ENCODE results near the gene TELO2.
"Not testable (repeated sequence)": the region's sequence is repeated elsewhere in the genome, so short reads cannot be mapped to it uniquely, and the experiment has no call there.

TELO2 gene

DNA sequence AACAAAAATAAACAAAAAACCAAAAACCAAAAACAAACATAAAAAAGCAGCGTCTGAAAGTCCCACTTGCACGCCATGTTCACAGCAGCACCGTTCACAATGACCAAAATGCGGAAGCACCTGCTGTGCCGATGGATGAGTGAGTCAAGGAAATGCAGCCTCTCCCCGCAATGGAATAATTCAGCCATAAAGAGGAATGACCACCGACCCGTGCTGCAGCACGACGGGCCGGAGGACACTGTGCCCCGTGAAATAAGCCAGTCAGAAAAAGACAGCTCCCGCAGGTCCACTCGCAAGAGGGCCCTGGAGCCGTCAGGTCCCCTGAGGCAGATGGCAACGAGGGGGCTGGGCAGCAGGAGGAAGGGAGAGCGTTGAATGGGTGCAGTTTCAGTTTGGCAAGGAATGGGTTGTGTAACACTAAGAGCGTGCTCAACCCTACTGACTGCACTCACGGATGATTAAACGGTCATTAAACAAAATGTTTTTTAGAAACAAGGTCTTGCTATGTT is 23.4 kb upstream of the TELO2 start:
- H3K4me1 ChIP-seq (ENCODE audit: control insufficient read depth, insufficient read depth, low read length) = peaks cover 4% of the 10 kb centered on the region; the same call in 1 of the 2 replicates
- H3K27ac ChIP-seq (ENCODE audit: low read depth, low read length) = no peak overlapping the region
- H3K4me3 ChIP-seq (ENCODE audit: low read depth, low read length) = no peak overlapping the region

DNA sequence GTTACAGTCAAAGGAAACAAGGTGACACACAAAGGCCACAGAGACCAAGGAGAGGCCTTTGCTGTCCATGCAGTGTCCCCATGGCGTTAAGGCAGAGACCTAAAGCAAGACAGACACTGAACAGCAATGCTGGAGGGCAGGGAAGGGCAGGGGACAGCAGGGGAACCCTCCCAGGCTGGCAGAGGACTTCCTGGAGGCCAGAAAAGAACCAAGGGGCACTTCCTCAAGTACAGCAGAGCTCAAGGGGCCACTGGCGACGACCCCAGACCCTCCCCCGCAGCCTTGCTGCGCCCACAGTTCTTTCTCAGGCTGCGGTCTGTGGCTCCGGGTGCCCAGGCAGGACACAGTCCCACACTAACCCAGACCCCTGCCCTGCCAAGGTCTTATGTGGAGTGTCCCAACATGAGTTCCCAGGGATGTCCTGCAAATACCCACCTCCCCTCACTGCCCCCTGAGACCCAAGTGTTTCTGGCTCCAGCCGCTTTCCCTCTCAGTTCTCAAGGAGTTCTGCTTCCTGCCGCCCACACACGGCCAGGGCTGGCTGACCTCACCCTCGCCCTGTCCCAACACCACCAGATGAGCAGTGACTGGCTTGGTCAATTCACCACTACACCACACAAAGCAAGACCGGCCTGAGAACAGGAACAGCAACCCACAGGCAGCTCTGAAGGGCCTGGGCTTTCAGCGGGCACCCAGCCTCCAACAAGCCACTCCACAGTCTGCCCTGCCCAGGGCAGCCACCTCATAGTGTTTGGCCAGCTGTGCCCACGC is 22.5 kb upstream of the TELO2 start:
- Histone ChIP-seq H3K4me1 (ENCODE audit: control insufficient read depth, insufficient read depth, low read length) (peaks cover 4% of the 10 kb centered on the region; the same call in 1 of the 2 replicates), H3K27me3 (ENCODE audit: control insufficient read depth, insufficient read depth, low read length) (no peaks in the 10 kb centered on the region), H3K27ac (ENCODE audit: low read depth, low read length) (no peak overlapping the region), H3K4me3 (ENCODE audit: low read depth, low read length) (no peak overlapping the region), H3K9me3 (ENCODE audit: control insufficient read depth, insufficient read depth, low read depth, low read length) (no peaks in the 10 kb centered on the region), H3K9ac (ENCODE audit: low read length) (peak overlapping the region; percentile 9), H3K36me3 (ENCODE audit: control insufficient read depth, insufficient read depth, low read length) (no peaks in the 10 kb centered on the region)

More for the DNA sequence above, 23.4 kb upstream of the TELO2 start:
- no peaks in the 10 kb centered on the region for H3K9me3 ChIP-seq (ENCODE audit: control insufficient read depth, insufficient read depth, low read depth, low read length)
- H3K36me3 ChIP-seq (ENCODE audit: control insufficient read depth, insufficient read depth, low read length) = no peaks in the 10 kb centered on the region
- H3K27me3 ChIP-seq (ENCODE audit: control insufficient read depth, insufficient read depth, low read length) = no peaks in the 10 kb centered on the region
- H3K9ac ChIP-seq (ENCODE audit: low read length) = no peak overlapping the region

DNA sequence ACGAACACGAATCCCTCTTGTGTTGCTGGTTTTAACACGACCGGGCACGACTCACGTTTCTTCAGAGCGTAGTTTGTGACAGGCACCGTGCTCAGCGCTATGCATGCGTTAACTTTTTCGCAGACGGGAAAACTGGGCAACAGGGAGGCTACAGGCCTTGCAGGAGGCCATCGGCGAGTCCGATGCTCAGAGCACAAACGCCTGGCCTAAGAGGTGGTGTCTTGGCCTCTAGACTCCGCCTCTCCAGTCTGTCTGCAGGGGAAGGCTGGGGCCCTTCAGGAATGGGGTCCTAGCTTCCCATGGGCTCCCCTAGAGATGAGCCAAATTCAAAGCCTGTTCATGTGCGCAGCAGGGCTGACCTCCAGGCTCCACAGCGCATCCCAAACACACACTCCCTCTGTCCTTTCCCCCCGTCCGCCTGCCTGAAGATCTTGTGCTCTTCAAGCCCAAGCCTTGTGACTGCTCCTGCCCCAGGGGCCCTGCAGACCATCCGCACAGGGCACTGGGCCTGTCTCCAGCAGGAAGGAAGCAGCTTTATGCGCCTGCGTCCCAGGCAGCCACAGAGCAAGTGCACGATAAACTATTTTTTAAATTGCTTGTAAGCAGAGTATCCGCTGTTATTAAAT is 21.5 kb upstream of the TELO2 start:
- H3K9me3 ChIP-seq (ENCODE audit: control insufficient read depth, insufficient read depth, low read depth, low read length) = no peaks in the 10 kb centered on the region
- H3K9ac ChIP-seq (ENCODE audit: low read length) = peak overlapping the region; percentile 22
- H3K4me3 ChIP-seq (ENCODE audit: low read depth, low read length) = no peak overlapping the region
- H3K4me1 ChIP-seq (ENCODE audit: control insufficient read depth, insufficient read depth, low read length) = peaks cover 4% of the 10 kb centered on the region; the same call in 1 of the 2 replicates
- H3K27me3 ChIP-seq (ENCODE audit: control insufficient read depth, insufficient read depth, low read length) = no peaks in the 10 kb centered on the region
- no peaks in the 10 kb centered on the region for H3K36me3 ChIP-seq (ENCODE audit: control insufficient read depth, insufficient read depth, low read length)
- H3K27ac ChIP-seq (ENCODE audit: low read depth, low read length) = no peak overlapping the region

DNA sequence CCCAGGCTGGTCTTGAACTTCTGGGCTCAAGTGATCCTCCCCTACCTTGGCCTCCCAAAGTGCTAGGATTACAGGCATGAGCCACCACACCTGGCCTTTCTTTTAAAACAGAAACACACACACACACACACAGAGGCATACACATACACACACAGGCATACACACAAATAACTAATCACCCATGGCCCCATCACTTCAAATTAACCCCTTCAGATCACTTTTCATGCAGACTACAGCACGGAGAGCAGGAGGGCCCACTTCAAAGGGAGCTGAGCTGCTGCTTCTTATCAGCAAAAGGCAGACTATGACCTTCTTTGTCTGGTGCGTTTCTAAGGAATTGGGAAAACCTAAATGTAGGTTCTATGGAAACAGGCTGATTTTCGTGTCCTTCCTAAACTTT is 20.2 kb upstream of the TELO2 start:
- Histone ChIP-seq H3K9ac (ENCODE audit: low read length) (no peak overlapping the region), H3K4me3 (ENCODE audit: low read depth, low read length) (no peak overlapping the region)

DNA sequence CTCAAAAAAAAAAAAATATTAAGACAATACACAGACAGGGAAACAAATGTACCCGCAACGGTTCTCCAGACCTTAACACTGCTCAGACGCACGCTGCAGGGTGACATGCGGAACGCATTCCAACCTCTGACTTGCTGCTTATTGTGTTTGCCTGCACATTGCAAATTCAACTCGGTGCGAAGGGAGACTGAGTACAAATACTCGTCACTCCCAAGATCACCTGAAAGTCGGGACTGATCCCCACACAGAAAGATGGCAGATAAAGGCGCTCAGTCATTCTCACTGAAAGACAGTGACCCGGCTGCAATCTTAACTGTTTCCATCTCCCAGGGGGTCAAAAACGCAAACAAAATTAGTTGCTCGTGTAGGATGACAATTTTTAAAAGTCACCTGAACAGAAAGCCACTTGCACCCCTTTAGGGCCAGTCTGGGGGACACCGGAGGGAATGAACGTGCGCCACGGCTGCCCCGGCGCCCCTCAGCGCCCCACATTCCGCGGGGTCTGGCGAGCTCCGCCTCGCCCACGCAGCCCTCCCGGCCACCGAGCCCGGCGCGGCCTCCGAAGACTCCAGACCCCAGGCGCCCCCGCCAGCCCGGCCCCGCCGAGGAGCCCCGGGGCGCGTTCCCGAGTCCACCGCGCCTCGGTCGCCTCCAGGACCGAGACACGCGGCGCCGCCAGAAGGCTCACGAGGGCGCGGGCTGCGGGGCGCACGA is 18.9 kb upstream of the TELO2 start:
- no peak overlapping the region for H3K27ac ChIP-seq (ENCODE audit: low read depth, low read length)
- H3K9me3 ChIP-seq (ENCODE audit: control insufficient read depth, insufficient read depth, low read depth, low read length) = peaks cover 12% of the 10 kb centered on the region
- H3K36me3 ChIP-seq (ENCODE audit: control insufficient read depth, insufficient read depth, low read length) = no peaks in the 10 kb centered on the region
- H3K27me3 ChIP-seq (ENCODE audit: control insufficient read depth, insufficient read depth, low read length) = no peaks in the 10 kb centered on the region
- H3K4me1 ChIP-seq (ENCODE audit: control insufficient read depth, insufficient read depth, low read length) = peaks cover 4% of the 10 kb centered on the region; the same call in 1 of the 2 replicates
- H3K9ac ChIP-seq (ENCODE audit: low read length) = peak overlapping the region; percentile 80
- peak overlapping the region; percentile 79 for H3K4me3 ChIP-seq (ENCODE audit: low read depth, low read length)

More for the DNA sequence above, 20.2 kb upstream of the TELO2 start:
- H3K9me3 ChIP-seq (ENCODE audit: control insufficient read depth, insufficient read depth, low read depth, low read length) = peaks cover 7% of the 10 kb centered on the region; the same call in 1 of the 2 replicates
- H3K27ac ChIP-seq (ENCODE audit: low read depth, low read length) = no peak overlapping the region
- no peaks in the 10 kb centered on the region for H3K36me3 ChIP-seq (ENCODE audit: control insufficient read depth, insufficient read depth, low read length)
- H3K27me3 ChIP-seq (ENCODE audit: control insufficient read depth, insufficient read depth, low read length) = no peaks in the 10 kb centered on the region
- H3K4me1 ChIP-seq (ENCODE audit: control insufficient read depth, insufficient read depth, low read length) = peaks cover 4% of the 10 kb centered on the region; the same call in 1 of the 2 replicates

DNA sequence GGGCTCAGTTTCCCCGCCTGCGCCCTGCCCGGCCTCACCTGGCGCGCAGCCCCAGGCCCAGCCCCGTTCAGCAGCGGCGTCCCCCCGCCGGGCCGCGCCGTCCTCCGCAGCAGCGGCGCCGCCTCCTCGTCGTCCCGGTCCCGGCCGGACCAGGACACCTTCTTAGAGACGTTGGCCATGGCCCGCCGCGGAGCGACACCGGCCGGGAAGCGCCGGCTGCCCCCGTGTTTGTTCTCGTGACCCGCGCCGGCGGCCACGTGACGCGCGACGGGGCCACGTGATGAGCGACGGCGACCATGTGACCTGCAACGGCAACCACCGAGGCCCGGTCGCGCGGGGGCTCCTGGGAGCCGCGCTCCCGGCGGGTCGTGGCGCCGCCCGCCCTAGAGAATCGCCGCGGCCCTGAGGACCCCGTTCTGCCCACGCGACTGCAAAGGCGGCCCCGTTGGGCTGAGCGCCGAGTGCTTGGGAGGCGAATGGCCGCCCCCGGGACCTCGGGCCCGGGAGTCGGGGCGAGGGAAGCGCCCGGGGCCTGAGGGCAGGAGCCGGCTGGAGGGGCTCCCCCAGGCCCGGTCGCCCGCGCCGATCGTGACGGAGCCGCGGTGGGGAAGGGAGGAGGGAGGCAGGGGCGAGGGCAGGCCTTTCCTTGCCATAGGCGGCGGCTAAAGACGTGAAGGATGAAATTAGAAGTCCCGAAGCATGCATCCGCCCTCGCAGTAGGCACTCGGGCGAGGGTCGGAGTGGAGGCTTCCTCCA is 18.2 kb upstream of the TELO2 start, which contains the start of gene CLCN7:
Gene CLCN7, minus strand, starts transcription at position 233 of the 756 bp plus-strand sequence. Its CDS starts 54 bp downstream, at position 179.
- Histone ChIP-seq H3K4me3 (ENCODE audit: low read depth, low read length) (peak within 1 kb of the TSS; percentile 79), H3K27ac (ENCODE audit: low read depth, low read length) (peak within 1 kb of the TSS; percentile 88), H3K36me3 (ENCODE audit: control insufficient read depth, insufficient read depth, low read length) (no peaks in the 10 kb centered on the region), H3K9ac (ENCODE audit: low read length) (peak within 1 kb of the TSS; percentile 80), H3K27me3 (ENCODE audit: control insufficient read depth, insufficient read depth, low read length) (no peaks in the 10 kb centered on the region), H3K4me1 (ENCODE audit: control insufficient read depth, insufficient read depth, low read length) (peaks cover 4% of the 10 kb centered on the region; the same call in 1 of the 2 replicates), H3K9me3 (ENCODE audit: control insufficient read depth, insufficient read depth, low read depth, low read length) (peaks cover 12% of the 10 kb centered on the region)

DNA sequence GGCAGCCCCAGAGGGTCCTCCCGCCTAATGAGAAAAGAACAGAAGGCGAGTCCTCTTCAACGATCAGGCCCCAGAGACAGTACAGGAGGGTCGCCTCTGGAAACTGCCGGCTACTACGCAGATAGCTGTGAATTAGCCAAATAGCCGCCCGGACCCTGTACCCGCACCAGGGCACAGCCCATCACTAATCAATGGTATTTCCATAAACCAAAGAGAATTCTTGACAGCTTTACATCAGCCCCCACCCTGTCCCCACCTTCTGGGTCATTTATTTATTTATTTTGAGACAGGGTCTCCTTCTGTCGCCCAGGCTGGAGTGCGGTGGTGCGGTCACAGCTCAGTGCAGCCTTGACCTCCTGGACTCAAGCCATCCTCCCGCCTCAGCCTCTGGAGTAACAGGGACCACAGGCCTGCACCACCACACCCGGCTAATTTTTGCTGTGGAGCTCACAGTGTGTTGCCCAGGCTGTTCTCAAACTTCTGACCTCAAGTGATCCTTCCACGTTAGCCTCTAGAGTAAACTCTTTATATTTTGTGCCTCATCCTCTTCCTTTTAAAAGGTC is 17.5 kb upstream of the TELO2 start:
- Histone ChIP-seq H3K9ac (ENCODE audit: low read length) (peak overlapping the region; percentile 80), H3K27me3 (ENCODE audit: control insufficient read depth, insufficient read depth, low read length) (no peaks in the 10 kb centered on the region), H3K4me3 (ENCODE audit: low read depth, low read length) (peak overlapping the region; percentile 79), H3K9me3 (ENCODE audit: control insufficient read depth, insufficient read depth, low read depth, low read length) (peaks cover 12% of the 10 kb centered on the region), H3K27ac (ENCODE audit: low read depth, low read length) (peak overlapping the region; percentile 88; the same call in 1 of the 2 replicates), H3K4me1 (ENCODE audit: control insufficient read depth, insufficient read depth, low read length) (peaks cover 4% of the 10 kb centered on the region; the same call in 1 of the 2 replicates), H3K36me3 (ENCODE audit: control insufficient read depth, insufficient read depth, low read length) (no peaks in the 10 kb centered on the region)

DNA sequence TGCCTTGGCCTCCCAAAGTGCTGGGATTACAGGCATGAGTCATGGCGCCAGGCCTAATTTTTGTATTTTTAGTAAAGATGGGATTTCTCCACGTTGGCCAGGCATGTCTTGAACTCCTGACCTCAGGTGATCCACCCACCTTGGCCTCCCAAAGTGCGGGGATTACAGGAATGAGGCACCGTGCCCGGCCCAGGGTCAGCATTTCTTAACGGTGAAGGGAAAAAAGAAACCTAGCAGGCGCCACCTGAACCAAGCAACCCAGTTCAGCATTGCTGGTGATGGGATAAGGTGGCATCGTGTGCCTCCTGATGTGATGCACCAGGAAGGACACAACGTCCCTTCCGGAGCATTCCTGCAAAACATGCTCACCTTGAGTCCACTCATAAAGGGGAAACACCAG is 16.1 kb upstream of the TELO2 start:
- H3K9ac ChIP-seq (ENCODE audit: low read length) = no peak overlapping the region

DNA sequence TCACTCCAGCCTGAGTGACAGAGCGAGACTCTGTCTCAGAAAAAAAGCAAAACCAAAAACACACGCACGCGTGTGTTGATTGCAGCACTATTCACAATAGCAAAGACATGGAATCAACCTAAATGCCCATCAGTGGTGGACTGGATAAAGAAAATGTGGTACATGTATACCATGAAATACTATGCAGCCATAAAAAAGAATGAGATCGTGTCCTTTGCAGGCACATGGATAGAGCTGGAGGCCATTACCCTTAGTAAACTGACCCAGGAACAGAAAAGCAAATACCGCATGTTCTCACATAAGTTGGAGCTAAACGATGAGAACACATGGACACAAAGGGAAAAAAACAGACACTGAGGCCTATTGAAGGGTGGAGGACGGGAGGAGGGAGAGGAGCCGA is 14.2 kb upstream of the TELO2 start:
- Histone ChIP-seq H3K27me3 (ENCODE audit: control insufficient read depth, insufficient read depth, low read length) (peaks cover 15% of the 10 kb centered on the region; the same call in 1 of the 2 replicates), H3K9me3 (ENCODE audit: control insufficient read depth, insufficient read depth, low read depth, low read length) (peaks cover 12% of the 10 kb centered on the region)
- H3K4me3 ChIP-seq (ENCODE audit: low read depth, low read length); H3K27ac ChIP-seq (ENCODE audit: low read depth, low read length); H3K9ac ChIP-seq (ENCODE audit: low read length); H3K36me3 ChIP-seq (ENCODE audit: control insufficient read depth, insufficient read depth, low read length); H3K4me1 ChIP-seq (ENCODE audit: control insufficient read depth, insufficient read depth, low read length): not testable (repeated sequence)

More for the DNA sequence above, 16.1 kb upstream of the TELO2 start:
- H3K4me1 ChIP-seq (ENCODE audit: control insufficient read depth, insufficient read depth, low read length) = peaks cover 4% of the 10 kb centered on the region; the same call in 1 of the 2 replicates
- peaks cover 3% of the 10 kb centered on the region; the same call in 1 of the 2 replicates for H3K27me3 ChIP-seq (ENCODE audit: control insufficient read depth, insufficient read depth, low read length)
- no peak overlapping the region for H3K27ac ChIP-seq (ENCODE audit: low read depth, low read length)
- H3K4me3 ChIP-seq (ENCODE audit: low read depth, low read length) = no peak overlapping the region
- H3K36me3 ChIP-seq (ENCODE audit: control insufficient read depth, insufficient read depth, low read length) = no peaks in the 10 kb centered on the region
- peaks cover 12% of the 10 kb centered on the region for H3K9me3 ChIP-seq (ENCODE audit: control insufficient read depth, insufficient read depth, low read depth, low read length)
